ENCODE results near the gene KRTAP12-2. TPM values are rescaled to one million over a fixed set of nuclear protein-coding genes. Genes with fewer than 3 reads are reported as not detected.

Gene KRTAP12-2
- total and polyA plus RNA-seq, 12 donors: not detected

DNA sequence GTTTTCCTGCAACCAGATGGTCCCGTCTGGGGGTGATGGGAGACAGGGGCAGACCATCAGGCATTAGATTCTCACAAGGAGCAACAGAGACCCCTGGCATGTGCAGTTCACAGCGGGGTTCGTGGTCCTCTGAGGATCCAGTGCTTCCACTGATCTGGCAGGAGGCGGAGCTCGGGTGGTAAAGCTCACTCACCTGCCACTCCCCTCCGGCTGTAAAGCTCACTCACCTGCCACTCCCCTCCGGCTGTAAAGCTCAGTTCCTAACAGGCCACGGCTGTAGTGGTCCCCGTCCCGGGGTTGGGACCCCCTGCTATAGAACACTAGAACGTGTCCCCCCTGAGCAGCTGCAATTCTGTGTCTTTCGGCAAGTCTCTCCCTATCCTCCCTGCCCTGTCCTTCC, 34.8 kb upstream of the KRTAP12-2 start:
- H3K9me3 ChIP-seq (replicated peaks in 1 of 3): no peaks in the 10 kb centered on the region
- no peak overlapping the region for H3K4me3 ChIP-seq
- TF ChIP-seq, protein P1, sequence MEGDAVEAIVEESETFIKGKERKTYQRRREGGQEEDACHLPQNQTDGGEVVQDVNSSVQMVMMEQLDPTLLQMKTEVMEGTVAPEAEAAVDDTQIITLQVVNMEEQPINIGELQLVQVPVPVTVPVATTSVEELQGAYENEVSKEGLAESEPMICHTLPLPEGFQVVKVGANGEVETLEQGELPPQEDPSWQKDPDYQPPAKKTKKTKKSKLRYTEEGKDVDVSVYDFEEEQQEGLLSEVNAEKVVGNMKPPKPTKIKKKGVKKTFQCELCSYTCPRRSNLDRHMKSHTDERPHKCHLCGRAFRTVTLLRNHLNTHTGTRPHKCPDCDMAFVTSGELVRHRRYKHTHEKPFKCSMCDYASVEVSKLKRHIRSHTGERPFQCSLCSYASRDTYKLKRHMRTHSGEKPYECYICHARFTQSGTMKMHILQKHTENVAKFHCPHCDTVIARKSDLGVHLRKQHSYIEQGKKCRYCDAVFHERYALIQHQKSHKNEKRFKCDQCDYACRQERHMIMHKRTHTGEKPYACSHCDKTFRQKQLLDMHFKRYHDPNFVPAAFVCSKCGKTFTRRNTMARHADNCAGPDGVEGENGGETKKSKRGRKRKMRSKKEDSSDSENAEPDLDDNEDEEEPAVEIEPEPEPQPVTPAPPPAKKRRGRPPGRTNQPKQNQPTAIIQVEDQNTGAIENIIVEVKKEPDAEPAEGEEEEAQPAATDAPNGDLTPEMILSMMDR (IDR thresholded peaks at IDR 0.05): no peak
- TF ChIP-seq POLR2A (IDR thresholded peaks at IDR 0.05): no peak
- H3K36me3 ChIP-seq (replicated peaks in 1 of 2): no peaks in the 10 kb centered on the region
- H3K27me3 ChIP-seq: peaks cover 60% of the 10 kb centered on the region
- intact Hi-C loops (cut with DNase I): no loop called here
- no peak overlapping the region for H3K27ac ChIP-seq
- WGBS, 4 donors: 31 to 39% (median 35%) methylated on average over 12 of the region's 12 CpGs
- DNase-seq: peak in 1 of 7 donors; percentile 24
- no peaks in the 10 kb centered on the region for H3K4me1 ChIP-seq (replicated peaks in 1 of 2)

DNA sequence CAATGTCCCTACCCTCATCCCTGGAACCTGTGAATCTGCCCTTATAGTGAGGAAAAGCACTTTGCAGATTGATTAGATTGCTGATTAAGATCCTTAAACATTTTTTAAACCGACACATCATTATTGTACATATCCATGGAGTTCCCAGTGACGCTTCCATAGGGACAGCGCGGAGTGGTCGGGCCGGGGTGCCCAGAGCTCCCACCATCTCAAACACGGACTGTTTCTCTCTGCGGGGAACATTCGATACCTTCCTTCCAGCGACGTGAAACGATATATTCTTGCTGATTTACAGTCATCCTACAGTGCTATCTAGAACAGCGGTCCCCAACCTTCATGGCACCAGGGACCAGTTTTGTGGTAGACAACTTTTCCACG, 34.3 kb upstream of the KRTAP12-2 start:
- H3K27me3 ChIP-seq: peaks cover 60% of the 10 kb centered on the region
- H3K4me1 ChIP-seq (replicated peaks in 1 of 2): no peaks in the 10 kb centered on the region
- H3K36me3 ChIP-seq (replicated peaks in 1 of 2): no peaks in the 10 kb centered on the region
- H3K4me3 ChIP-seq: no peak overlapping the region
- no peak overlapping the region for H3K27ac ChIP-seq
- 69 to 81% (median 75%) methylated on average over 14 of the region's 14 CpGs for WGBS, 4 donors
- no peaks in the 10 kb centered on the region for H3K9me3 ChIP-seq (replicated peaks in 1 of 3)
- no peak for TF ChIP-seq POLR2A (IDR thresholded peaks at IDR 0.05)
- TF ChIP-seq, protein P1 (IDR thresholded peaks at IDR 0.05): no peak
- intact Hi-C loops (cut with DNase I): no loop called here
- peak in 1 of 7 donors; percentile 13 for DNase-seq

DNA sequence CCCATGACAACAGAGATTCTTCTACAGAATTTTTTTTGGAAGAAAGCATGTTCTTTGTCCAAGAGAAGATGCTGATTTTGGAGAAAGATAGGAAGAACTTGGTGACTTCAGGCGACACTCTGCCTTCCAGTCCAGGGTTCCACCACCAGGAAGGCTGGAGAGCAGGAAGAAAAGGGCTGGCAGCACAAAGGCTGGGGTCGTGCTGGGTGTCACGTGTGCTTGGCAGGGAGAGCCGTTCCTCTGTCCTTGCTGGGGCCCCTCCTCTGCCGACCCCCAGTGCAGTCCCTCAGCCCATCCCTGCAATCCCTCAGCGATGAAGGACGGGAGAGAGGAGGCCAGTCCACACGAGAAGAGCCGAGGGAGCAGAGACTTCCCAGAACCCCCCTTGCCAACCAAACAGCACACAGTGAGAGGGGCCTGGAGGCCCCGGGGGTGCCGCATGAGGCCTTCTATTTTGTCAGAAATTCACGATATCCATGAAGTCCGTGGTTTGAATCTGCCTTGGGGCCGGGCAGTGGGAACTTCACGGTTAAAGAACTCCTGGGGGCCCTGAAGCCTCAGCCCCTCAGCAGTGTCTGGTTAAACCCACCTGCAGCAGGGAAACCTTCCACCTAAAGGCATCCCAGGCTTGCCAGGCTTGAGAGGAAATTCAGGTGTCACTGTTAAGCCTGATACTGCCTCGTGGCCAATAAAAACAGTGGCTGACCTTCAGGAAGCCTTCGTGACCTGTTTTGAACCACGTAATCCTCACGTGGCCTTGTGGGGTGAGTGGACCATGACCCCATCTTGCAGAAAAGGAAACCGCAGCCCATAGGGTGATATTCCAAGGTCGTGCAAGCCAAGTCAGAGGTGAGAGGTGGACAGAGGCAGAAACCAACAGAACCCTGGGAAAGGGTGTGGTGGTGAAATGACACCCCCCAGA, 33.6 kb upstream of the KRTAP12-2 start:
- WGBS, 4 donors: 31 to 49% (median 41%) methylated on average over 13 to 21 of the region's 21 CpGs
- H3K27ac ChIP-seq: no peak overlapping the region
- no peaks in the 10 kb centered on the region for H3K4me1 ChIP-seq (replicated peaks in 1 of 2)
- H3K27me3 ChIP-seq: peaks cover 57% of the 10 kb centered on the region
- no peak overlapping the region for H3K4me3 ChIP-seq
- H3K9me3 ChIP-seq (replicated peaks in 1 of 3): no peaks in the 10 kb centered on the region
- intact Hi-C loops (cut with DNase I): no loop called here
- no peaks in the 10 kb centered on the region for H3K36me3 ChIP-seq (replicated peaks in 1 of 2)
- peak in 1 of 7 donors; percentile 11 for DNase-seq
- TF ChIP-seq, protein P1 (IDR thresholded peaks at IDR 0.05): no peak
- no peak for TF ChIP-seq POLR2A (IDR thresholded peaks at IDR 0.05)

DNA sequence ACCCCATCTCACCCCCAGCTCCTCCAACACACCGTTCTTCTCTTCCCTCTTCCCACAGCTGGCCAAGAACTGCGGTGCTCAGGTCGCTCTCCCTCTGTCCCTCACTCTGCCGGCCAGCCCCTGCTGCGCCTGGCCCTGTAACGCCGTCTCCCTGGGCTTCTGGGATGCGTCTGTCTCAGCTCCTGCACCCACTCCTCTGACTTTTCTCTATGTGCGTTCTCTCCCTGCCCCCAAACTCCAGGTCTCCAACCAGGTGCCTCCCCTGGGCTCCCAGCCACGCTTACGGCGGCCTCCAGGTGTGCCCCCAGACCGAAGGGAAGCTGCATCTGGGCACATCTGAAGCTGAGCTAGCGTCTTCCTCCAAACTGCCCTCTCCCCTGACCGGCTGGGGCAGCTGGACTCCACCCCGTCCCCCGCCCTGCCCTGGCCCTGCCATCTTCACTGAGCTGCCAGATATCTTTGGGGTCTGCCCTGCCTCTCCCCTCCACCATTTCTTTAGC, 32.8 kb upstream of the KRTAP12-2 start:
- peaks cover 54% of the 10 kb centered on the region for H3K27me3 ChIP-seq
- H3K9me3 ChIP-seq (replicated peaks in 1 of 3): no peaks in the 10 kb centered on the region
- no peak overlapping the region for H3K27ac ChIP-seq
- H3K36me3 ChIP-seq (replicated peaks in 1 of 2): no peaks in the 10 kb centered on the region
- TF ChIP-seq, protein P1 (IDR thresholded peaks at IDR 0.05): no peak
- TF ChIP-seq POLR2A (IDR thresholded peaks at IDR 0.05): no peak
- intact Hi-C loops (cut with DNase I): no loop called here
- no peak overlapping the region for H3K4me3 ChIP-seq
- H3K4me1 ChIP-seq (replicated peaks in 1 of 2): no peaks in the 10 kb centered on the region
- peak in 1 of 7 donors; percentile 28 for DNase-seq
- WGBS, 4 donors: 34 to 55% (median 51%) methylated on average over 16 to 17 of the region's 17 CpGs
